ENCODE measurements around the gene RFX3. TPM values are rescaled to one million over a fixed set of nuclear protein-coding genes. Genes with fewer than 3 reads are reported as not detected.

Gene RFX3
- total and polyA plus RNA-seq, 8 donors: 10.5 to 26.2 (median 17.4) TPM

GRCh38 chr9:3244963-3245653 lies 280.7 kb downstream of the RFX3 start:
- no peak for DNase-seq

DNA sequence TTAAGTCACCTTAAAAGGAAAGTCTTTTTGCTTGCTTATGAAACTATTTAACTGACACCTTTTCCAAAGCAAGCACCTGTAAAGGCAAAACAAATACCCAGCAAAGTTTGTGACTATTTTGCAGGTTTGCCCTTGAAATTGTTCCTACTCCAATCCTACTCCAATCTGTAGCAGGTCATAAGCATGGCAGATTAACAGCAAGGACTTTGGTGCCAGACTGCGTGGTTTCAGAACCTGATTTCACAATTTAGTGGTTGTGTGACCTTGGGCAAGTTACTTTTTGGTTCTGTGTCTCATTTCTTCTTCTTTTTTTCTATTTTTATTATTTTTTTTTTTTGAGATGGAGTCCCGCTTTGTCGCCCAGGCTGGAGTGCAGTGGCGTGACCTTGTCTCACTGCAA lies 282.1 kb downstream of the RFX3 start:
- TF ChIP-seq, protein P1, sequence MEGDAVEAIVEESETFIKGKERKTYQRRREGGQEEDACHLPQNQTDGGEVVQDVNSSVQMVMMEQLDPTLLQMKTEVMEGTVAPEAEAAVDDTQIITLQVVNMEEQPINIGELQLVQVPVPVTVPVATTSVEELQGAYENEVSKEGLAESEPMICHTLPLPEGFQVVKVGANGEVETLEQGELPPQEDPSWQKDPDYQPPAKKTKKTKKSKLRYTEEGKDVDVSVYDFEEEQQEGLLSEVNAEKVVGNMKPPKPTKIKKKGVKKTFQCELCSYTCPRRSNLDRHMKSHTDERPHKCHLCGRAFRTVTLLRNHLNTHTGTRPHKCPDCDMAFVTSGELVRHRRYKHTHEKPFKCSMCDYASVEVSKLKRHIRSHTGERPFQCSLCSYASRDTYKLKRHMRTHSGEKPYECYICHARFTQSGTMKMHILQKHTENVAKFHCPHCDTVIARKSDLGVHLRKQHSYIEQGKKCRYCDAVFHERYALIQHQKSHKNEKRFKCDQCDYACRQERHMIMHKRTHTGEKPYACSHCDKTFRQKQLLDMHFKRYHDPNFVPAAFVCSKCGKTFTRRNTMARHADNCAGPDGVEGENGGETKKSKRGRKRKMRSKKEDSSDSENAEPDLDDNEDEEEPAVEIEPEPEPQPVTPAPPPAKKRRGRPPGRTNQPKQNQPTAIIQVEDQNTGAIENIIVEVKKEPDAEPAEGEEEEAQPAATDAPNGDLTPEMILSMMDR (IDR thresholded peaks at IDR 0.05): no peak

More at GRCh38 chr9:3244963-3245653, 280.7 kb downstream of the RFX3 start:
- no peaks in the 10 kb centered on the region for H3K9me3 ChIP-seq
- no peaks in the 10 kb centered on the region for H3K27me3 ChIP-seq
- ATAC-seq: no peak
- H3K4me1 ChIP-seq: peaks cover 0 to 11% of the 10 kb centered on the region in 2 donors
- no peak overlapping the region for H3K27ac ChIP-seq
- H3K4me3 ChIP-seq: no peak overlapping the region
- TF ChIP-seq, protein P1 (IDR thresholded peaks at IDR 0.05): no peak
- intact Hi-C loops (cut with DNase I): loop anchor here in 1 of 2 donors (10.0 kb wide), 1 partner anchor 200 kb away; no protein-coding TSS in a partner anchor
- H3K36me3 ChIP-seq: peaks cover 0 to 7% of the 10 kb centered on the region in 2 donors

DNA sequence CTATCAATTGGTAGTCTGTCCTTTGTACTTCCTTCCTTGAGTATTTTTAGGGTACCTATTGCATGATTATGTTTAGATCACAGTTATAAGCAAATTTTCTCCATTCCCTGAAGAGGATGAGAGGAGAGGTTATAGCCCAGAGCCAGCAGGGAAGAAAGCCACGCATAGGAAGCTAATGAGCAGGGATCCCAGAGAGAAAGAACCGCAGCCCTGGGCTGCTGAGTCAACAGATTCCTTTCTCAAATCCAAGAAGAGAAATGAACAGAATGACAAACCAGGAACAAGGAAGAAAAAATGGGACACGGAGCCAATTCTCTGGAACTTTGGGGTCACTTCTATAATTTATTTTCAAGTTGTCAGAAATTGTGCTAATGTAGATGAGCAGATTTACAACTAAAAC lies 284.5 kb downstream of the RFX3 start:
- no peaks in the 10 kb centered on the region for H3K36me3 ChIP-seq
- ATAC-seq (peak; percentile 46), DNase-seq (no peak)
- H3K27me3 ChIP-seq: no peaks in the 10 kb centered on the region
- intact Hi-C loops (cut with DNase I): loop anchor here in 1 of 2 donors (10.0 kb wide), 1 partner anchor 204 kb away; no protein-coding TSS in a partner anchor
- TF ChIP-seq, protein P1 (IDR thresholded peaks at IDR 0.05): no peak
- no peak overlapping the region for H3K4me3 ChIP-seq
- H3K9me3 ChIP-seq: no peaks in the 10 kb centered on the region
- no peak overlapping the region for H3K27ac ChIP-seq
- H3K4me1 ChIP-seq: peaks cover 0 to 11% of the 10 kb centered on the region in 2 donors

More for the DNA sequence above, 282.1 kb downstream of the RFX3 start:
- ATAC-seq (no peak), DNase-seq (no peak)
- no peak overlapping the region for H3K4me3 ChIP-seq
- intact Hi-C loops (cut with DNase I): loop anchor here in 1 of 2 donors (10.0 kb wide), 1 partner anchor 201 kb away; no protein-coding TSS in a partner anchor
- H3K27me3 ChIP-seq: no peaks in the 10 kb centered on the region
- no peak overlapping the region for H3K27ac ChIP-seq
- H3K36me3 ChIP-seq: peaks cover 0 to 7% of the 10 kb centered on the region in 2 donors
- H3K9me3 ChIP-seq: no peaks in the 10 kb centered on the region
- peaks cover 0 to 11% of the 10 kb centered on the region in 2 donors for H3K4me1 ChIP-seq

DNA sequence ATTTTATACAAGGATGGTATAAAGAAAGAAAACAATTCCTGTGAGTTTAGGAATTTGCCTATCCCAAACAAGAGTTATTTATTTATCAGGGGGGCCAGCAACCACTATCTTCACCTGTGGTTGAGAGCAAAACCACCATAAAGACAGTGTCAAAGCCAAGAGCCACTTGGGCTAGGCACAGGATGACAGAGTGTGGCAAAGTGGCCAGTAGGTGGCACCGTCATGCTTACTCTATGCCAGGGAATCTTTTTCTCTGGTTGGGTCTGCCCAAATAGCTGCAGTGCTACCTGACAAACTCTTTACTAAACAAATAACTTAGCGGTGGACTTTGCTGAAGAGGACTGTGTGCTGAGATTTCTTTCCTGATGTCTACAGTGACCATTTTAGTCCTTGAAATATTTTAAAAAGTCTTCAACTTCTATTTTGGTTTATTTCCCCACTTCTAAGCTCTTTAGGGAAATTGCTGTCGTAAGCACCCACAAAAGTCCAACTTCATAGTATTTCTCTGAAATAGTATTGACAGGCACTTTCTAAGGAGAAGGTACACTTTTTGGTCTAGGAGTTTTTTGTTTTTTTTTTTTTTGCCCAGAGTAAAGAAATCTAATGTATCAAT lies 285.0 kb downstream of the RFX3 start:
- peak in 3 of 4 donors; percentile 15 to 68 (median 67) for DNase-seq
- intact Hi-C loops (cut with DNase I): loop anchor here in 1 of 2 donors (10.0 kb wide), 1 partner anchor 204 kb away; no protein-coding TSS in a partner anchor
- Histone ChIP-seq H3K9me3 (no peaks in the 10 kb centered on the region), H3K36me3 (no peaks in the 10 kb centered on the region), H3K27ac (no peak overlapping the region), H3K4me1 (peaks cover 0 to 11% of the 10 kb centered on the region in 2 donors), H3K27me3 (no peaks in the 10 kb centered on the region), H3K4me3 (no peak overlapping the region)
- peak; percentile 99 for ATAC-seq
- TF ChIP-seq, protein P1 (IDR thresholded peaks at IDR 0.05): peak; percentile 59 to 74

- intact Hi-C loops (cut with DNase I): no loop called here
Observed at GRCh38 chr9:3239240-3239639, 286.6 kb downstream of the RFX3 start.

More at GRCh38 chr9:3239240-3239639, 286.6 kb downstream of the RFX3 start:
- Histone ChIP-seq H3K9me3 (no peaks in the 10 kb centered on the region), H3K27ac (no peak overlapping the region), H3K4me1 (peaks cover 0 to 11% of the 10 kb centered on the region in 2 donors), H3K4me3 (no peak overlapping the region), H3K27me3 (no peaks in the 10 kb centered on the region), H3K36me3 (no peaks in the 10 kb centered on the region)
- ATAC-seq: no peak
- no peak for DNase-seq
- TF ChIP-seq, protein P1 (IDR thresholded peaks at IDR 0.05): no peak

Data from left lung (tissue), 10 donors.